ENCODE data around the gene SLC44A3.

GRCh38 chr1:94921977-94922376, 101.8 kb downstream of the SLC44A3 start:
- TF ChIP-seq EZH2 (IDR thresholded peaks at IDR 0.05), result no peak
- no peak for TF ChIP-seq POLR2AphosphoS5 (IDR thresholded peaks at IDR 0.05; ENCODE audit: borderline replicate concordance, low read depth, low read length)

Measured in SK-N-MC (cell line).